DMS153 treated with DMSO at 0.1 percent for 48 hours (cell line): Measurements from ENCODE around the gene PCDH19.
"Not testable (repeated sequence)": the region's sequence is repeated elsewhere in the genome, so short reads cannot be mapped to it uniquely, and the experiment has no call there.

Experiments used
- DNase-seq: peaks from one replicate; lab custom pipeline; 2025; ENCODE audit not compliant: unreplicated experiment; lab: John Stamatoyannopoulos, UW

PCDH19 gene, protein sequence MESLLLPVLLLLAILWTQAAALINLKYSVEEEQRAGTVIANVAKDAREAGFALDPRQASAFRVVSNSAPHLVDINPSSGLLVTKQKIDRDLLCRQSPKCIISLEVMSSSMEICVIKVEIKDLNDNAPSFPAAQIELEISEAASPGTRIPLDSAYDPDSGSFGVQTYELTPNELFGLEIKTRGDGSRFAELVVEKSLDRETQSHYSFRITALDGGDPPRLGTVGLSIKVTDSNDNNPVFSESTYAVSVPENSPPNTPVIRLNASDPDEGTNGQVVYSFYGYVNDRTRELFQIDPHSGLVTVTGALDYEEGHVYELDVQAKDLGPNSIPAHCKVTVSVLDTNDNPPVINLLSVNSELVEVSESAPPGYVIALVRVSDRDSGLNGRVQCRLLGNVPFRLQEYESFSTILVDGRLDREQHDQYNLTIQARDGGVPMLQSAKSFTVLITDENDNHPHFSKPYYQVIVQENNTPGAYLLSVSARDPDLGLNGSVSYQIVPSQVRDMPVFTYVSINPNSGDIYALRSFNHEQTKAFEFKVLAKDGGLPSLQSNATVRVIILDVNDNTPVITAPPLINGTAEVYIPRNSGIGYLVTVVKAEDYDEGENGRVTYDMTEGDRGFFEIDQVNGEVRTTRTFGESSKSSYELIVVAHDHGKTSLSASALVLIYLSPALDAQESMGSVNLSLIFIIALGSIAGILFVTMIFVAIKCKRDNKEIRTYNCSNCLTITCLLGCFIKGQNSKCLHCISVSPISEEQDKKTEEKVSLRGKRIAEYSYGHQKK (N-terminal part only)

GRCh38 chrX:100409610-100410590 is at the start of gene PCDH19:
Gene PCDH19, minus strand, starts transcription at chrX:100410273. Its CDS starts 1,676 bp downstream, at chrX:100408597.
- no peak for DNase-seq

- DNase-seq: no peak
Measured at GRCh38 chrX:100449696-100450608, 39.9 kb upstream of the PCDH19 start.

DNA sequence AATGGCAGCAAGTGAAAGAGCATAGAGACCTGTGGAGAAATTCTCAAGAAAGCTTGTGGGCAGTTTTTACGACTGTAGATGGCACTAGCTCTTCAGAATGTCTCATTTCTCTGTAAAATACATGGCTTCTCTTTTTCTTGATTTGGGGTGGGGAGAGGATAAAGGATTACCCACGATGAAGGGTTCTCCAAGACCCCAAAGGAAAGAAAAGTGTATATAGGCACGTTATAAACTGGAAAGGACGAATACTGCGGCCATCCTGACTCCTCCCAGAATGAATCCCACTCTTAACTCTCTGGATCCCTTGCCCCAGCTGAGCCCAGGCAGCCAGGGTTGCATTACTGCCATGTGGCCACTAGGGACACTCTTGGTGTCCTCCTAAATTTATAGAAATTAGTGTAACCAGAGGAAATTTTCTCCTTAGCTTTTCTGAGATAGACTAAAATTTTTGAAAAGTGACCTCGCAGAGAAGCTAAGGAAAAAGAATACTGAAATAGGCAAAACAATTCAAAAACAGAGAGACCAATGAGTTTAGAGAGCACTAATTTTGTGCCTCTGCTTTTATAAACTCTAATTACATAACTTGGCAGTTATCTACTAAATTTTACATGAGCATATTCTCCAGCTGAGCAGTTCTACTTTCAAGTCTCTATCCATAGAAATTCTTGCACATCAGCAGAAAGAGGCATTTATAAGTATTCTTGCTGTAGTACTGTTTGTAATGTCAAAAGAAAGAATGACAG is 37.8 kb upstream of the PCDH19 start:
- DNase-seq: no peak

DNA sequence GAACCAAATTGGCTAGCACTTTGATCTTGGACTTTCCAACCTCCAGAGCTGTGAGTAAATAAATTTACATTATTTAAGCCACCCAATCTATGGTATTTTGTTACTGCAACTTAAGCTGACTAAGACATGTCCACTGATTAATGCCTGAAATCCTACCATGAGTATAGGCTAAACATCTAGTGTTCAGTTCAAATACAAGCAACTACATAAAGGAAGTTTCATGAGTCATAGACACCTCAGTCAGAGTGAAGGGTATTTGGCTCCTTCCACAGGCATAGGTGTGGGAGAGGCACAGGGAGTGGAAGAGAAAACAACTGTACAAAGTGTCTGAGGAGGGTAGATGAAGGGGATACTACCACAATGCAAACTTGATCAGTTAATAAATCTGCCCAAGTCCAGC is 35.5 kb upstream of the PCDH19 start:
- no peak for DNase-seq

DNA sequence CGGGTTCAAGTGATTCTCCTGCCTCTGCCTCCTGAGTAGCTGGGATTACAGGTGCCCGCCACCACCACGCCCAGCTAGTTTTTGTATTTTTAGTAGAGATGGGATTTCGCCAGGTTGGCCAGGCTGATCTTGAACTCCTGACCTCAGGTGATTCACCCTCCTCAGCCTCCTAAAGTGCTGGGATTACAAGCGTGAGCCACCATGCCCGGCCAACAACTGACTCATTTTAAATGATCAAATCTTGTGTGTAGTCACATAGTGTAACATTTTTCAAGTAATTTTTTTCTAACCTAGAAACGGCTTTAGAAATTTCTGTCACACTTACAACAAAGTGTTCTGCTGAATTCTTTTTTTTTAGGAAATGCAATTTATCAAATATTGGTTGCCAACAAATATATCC is 31.2 kb upstream of the PCDH19 start:
- DNase-seq: not testable (repeated sequence)

- no peak for DNase-seq
Measured at GRCh38 chrX:100440006-100440405, 29.9 kb upstream of the PCDH19 start.

GRCh38 chrX:100435726-100436125 is 25.7 kb upstream of the PCDH19 start:
- no peak for DNase-seq

DNA sequence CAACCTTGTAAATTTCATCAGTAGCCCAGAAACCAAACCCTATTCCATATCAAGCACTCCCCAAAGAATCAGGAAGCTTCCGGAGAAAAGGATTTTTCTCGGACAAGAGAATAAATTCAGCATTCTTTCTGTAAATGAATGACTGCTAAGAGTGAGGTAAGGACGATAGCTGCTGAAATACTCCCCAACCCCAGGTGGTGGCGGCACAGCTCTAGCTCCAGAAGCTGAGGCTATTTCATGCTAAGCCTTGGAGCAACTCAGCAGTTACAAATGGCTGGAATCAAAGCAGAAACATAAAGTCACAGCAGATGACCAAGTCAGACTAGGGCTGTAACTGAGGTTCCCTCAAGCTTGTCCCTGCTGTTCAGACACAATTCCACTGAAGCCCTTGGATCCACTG is 13.9 kb upstream of the PCDH19 start:
- no peak for DNase-seq

DNA sequence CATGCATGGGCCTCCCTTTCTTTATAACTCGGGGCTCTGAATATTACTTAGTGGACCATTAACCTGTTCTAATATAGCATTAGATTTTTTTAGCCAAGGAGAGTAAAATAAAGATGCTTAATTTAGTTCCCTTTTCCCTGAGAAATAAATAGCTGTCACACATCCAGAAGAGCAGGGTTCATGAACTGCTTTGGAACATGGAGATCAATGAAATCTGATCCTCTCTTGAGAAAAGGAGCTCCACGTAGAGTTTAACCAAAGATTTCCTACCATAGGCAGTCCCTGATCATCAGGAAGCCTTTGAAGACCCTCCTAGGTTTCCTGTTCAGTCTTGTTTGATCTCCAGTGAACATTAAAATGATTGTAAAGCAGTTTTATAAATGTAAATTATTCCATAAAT is 8.5 kb upstream of the PCDH19 start:
- DNase-seq: no peak

- DNase-seq: no peak
Measured at GRCh38 chrX:100417681-100418080, 7.6 kb upstream of the PCDH19 start.

DNA sequence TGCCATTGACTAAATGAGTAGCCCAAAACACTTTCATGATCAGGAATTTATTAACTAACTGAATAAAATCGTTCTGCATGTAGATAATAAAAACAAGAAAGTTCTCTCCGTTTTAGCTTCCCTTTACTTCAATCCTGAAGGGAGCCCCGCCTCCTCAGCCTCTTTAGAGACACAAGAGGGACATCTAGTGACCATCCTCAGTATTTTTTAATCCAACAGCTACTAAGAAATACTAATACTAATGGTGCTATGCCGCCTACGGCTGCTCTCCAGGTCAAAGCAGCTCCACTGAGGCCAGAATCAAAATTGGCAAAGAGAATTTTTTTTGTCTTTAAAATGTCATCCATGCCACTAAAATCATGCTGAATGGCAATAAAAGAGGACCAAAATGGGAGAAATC is 3.2 kb upstream of the PCDH19 start:
- DNase-seq: peak; percentile 8

- no peak for DNase-seq
Measured at GRCh38 chrX:100411802-100412715, 2.0 kb upstream of the PCDH19 start.

- no peak for DNase-seq
Measured at GRCh38 chrX:100410901-100411801, 1.1 kb upstream of the PCDH19 start.

DNA sequence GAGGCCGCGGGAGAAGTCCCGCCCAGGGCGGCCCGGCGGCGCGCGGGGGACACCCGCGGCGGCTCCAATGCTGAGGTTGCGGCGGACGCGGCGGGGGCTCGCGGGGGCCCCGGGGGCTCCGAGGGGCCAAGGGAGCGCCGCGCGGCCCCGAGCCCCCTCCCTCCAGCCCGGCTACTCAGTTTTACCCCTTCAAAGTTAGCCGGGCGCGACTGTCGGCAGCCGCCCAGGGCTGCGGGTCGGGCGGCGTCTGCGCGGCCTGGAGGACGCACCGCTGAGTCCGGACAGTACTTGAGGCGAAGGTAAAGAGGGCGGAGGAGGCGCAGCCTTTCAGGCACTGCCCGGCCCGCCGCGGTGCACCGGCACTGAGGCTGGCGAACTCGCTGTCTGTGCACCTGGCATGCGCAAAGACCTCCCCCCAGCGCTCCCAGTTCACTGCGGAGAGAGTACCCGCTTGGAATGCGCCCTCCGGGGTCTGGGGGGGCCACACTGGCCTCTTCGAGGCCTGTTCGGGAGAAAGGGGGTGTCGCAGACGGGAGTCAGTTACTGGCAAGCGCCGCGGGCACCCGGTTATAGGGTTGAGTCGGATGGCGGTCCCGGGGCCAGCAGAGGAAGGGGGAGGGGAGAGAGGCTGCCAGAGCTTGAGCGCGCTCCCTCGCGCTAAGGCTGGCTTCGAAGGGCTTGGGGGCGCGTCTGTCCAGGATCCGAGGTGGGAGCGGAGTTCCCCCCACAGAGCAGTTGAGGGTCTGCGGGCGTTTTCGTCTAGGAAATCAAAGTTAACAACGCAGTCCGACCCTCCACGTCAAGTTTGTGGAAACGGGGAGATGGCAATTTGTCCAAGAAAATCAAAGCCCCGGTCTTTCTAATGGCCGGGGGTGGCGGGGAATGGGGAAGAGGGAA is 1.1 kb downstream of the PCDH19 start:
- DNase-seq: no peak

DNA sequence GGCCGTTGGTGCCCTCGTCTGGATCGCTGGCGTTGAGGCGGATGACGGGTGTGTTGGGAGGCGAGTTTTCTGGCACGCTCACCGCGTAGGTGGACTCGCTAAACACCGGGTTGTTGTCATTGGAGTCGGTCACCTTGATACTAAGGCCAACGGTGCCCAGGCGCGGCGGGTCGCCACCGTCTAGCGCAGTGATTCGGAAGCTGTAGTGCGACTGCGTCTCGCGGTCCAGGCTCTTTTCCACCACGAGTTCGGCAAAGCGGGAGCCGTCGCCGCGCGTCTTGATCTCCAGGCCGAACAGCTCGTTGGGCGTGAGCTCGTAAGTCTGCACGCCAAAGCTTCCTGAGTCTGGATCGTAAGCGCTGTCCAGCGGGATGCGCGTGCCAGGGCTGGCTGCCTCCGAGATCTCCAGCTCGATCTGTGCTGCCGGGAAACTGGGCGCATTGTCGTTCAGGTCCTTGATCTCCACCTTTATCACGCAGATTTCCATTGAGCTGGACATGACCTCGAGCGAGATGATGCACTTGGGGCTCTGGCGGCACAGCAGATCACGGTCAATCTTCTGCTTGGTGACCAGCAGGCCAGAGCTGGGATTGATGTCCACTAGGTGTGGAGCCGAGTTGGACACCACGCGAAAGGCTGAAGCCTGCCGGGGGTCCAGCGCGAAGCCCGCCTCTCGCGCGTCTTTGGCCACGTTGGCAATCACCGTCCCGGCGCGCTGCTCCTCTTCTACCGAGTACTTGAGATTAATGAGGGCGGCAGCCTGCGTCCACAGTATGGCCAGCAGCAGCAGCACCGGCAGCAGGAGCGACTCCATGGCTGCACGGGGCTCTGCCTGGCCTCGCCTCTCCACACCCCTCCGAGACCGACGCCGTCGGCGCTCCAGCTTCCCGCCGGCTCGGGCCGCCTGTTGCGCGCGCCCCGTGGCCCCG is 2.0 kb downstream of the PCDH19 start:
- DNase-seq: no peak
